SK-MEL-5 (cell line): ENCODE results near the gene COX5A. TPM values are rescaled to one million over a fixed set of nuclear protein-coding genes. Genes with fewer than 3 reads are reported as not detected.
"Not testable (repeated sequence)": the region's sequence is repeated elsewhere in the genome, so short reads cannot be mapped to it uniquely, and the experiment has no call there.

ENCODE experiments used
- DNase-seq: peaks from one replicate; pipeline ENCODE4 v3.0.0-alpha.2; 2016; ENCODE audit warnings: low read depth, low spot score
- in situ Hi-C: cut with HindIII; loops from 2 replicates; pipeline ENCODE4 v1.10.0; 2016; ENCODE audit warnings: low sequenced_read_pairs, high pct_unique_total_duplicates, low pct_unique_long_range_greater_than_20kb
- total RNA-seq: library from RNA; depleted of rRNA; stranded (reverse); fragments of >200 nt; shearing (Covaris generic); gene quantifications from 2 replicates; pipeline ENCODE4 v1.2.3, GENCODE V29; 2014

Gene COX5A
- total RNA-seq, 1 experiment from 2014 or later: 124 TPM

- in situ Hi-C loops: no loop called here
These were observed 29.2 kb downstream of the COX5A start for GRCh38 chr15:74908635-74909034.

DNA sequence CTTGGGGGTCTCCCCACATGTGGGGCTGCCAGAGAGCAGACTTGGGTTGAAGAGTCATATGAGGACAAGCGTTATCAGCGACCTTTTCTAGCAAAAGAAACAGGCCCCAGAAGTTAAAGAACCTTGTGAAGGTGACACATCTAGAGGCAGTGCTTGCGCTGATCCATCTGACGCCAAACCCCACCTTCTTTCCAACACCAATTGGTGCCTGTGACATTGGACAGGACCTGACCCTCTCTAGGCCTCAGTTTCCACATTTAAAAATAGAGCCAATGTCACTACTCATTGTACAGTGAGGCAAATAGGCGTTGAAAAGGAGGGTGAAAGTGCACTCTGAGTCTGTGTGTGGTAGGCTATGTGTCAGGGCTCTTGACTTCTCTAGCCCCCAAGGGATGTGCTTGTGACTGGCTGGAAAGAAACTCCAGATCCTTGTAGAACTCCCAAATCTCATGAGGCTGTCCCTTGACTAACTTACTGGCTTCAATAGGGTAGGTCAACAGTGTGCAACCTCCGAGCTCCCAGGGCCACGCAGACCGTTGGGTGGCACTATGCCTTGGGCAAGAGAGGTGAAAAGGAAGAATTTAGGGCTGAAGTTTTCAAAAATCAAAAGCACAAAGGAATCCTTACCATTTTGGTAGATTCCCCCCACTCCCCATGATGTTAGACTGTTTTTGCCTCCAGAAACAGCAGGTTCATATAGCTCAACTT lies 30.6 kb downstream of the COX5A start:
- in situ Hi-C loops: no loop called here
- DNase-seq: peak; percentile 23

More at GRCh38 chr15:74908635-74909034, 29.2 kb downstream of the COX5A start:
- no peak for DNase-seq

- in situ Hi-C loops: no loop called here
- peak; percentile 88 for DNase-seq
These were observed 31.3 kb downstream of the COX5A start, which contains the start of gene FAM219B for GRCh38 chr15:74906450-74907162. Gene FAM219B, minus strand, starts transcription at chr15:74906851. Its CDS starts 51 bp downstream, at chr15:74906800.

- peak; percentile 26 for DNase-seq
- in situ Hi-C loops: no loop called here
These were observed 31.8 kb downstream of the COX5A start for GRCh38 chr15:74906067-74906449.

DNA sequence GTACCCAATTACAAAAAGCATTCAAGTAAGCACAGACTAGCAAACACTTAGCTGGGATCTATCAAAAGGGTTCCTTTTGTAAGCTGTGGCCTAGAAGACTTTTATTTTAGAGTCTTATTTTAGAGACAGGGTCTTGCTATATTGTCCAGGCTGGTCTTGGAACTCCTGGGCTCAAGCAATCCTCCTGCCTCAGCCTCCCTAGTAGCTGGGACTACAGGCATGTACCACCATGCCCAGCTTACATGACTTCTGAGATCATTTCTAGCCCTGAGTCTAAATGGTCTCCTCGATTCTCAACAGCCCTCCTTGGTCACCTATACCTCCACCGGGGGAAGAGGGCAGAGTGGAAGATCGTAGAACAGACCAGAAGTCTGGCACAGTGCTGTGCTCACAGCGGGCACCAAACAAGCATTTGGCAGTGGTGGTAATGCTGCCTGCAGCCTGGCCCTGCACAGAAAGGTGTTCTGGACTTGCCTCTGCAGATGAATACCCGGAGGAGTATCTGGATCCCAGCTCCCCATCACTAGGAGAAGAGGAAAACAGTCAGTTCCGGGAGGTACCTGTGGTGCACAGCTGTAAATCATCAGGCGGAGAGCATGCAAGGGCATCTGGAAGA lies 33.6 kb downstream of the COX5A start:
- no peak for DNase-seq
- in situ Hi-C loops: no loop called here

- in situ Hi-C loops: no loop called here
- no peak for DNase-seq
These were observed 34.2 kb downstream of the COX5A start for GRCh38 chr15:74903676-74904075.

DNA sequence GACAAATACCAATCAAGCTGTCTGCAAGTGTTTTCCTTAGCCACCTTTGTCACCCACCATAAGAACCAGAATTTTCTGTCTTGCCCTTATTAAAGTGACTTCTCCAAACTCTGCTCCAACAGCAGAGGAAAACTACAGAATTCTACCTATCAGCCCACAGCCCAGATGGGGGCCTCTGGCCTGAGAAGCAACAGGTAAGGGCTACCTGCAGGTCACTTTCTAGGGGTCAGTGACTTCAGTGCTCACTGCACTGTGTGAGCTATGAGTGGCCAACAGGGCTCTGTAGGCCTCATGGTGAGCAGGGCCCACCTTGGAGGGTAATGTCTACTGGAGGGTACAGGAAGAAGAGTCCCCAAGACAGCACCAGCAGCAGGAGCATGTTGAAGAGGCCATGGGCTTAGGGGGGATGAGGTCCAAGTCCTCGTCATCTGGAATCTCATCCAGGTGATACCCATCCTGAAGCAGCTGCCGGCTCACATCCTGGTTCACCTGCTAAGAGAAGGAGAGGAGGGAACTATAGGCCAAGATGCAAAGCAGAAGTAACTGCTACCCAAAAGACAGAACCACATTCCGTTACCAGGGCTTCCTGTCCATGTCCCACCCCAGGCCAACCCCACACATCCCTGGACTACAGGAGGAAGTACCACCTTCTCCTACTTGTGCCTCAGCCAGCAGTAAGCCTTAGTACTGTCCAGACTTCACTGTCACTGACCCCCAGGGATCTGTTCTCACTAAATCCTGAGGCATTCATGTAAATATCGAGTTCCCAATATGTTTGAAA lies 35.4 kb downstream of the COX5A start:
- no peak for DNase-seq
- in situ Hi-C loops: no loop called here

GRCh38 chr15:74901612-74902063 lies 36.2 kb downstream of the COX5A start:
- in situ Hi-C loops: no loop called here
- DNase-seq: peak; percentile 64

DNA sequence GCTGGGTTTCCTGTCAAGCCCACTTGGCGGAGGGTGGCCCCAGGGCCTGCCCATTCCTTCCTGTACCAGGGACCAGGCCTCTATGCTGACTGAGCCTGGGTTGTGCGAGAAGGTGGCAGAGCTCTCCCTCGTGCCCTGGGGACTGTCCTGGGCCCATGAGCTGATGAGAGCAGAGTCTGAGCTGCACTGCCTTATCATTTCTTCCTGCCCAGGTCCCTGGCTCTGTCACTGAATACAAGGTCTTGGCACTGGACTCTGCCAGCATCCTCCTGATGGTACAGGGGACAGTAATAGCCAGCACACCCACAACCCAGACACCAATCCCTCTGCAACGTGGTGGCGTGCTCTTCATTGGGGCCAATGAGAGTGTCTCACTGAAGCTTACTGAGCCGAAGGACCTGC lies 40.6 kb downstream of the COX5A start:
- in situ Hi-C loops: no loop called here
- DNase-seq: no peak

- in situ Hi-C loops: no loop called here
- no peak for DNase-seq
These were observed 41.6 kb downstream of the COX5A start for GRCh38 chr15:74896316-74896715.

GRCh38 chr15:74895830-74896229 lies 42.0 kb downstream of the COX5A start:
- DNase-seq: no peak
- in situ Hi-C loops: no loop called here

DNA sequence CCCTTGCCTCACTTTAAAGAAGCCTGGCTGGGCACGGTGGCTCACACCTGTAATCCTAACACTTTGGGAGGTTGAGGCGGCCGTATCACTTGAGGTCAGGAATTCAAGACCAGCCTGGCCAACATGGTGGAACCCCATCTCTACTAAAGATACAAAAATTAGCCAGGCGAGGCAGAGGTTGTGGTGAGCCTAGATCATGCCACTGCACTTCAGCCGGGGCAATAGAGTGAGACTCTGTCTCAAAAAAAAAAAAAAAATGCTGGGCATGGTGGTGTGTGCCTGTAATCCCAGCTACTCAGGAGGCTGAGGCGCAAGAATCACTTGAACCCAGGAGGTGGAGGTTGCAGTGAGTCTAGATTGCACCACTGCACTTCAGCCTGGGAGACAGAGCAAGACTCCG lies 43.5 kb downstream of the COX5A start:
- DNase-seq, in situ Hi-C loops: not testable (repeated sequence)

DNA sequence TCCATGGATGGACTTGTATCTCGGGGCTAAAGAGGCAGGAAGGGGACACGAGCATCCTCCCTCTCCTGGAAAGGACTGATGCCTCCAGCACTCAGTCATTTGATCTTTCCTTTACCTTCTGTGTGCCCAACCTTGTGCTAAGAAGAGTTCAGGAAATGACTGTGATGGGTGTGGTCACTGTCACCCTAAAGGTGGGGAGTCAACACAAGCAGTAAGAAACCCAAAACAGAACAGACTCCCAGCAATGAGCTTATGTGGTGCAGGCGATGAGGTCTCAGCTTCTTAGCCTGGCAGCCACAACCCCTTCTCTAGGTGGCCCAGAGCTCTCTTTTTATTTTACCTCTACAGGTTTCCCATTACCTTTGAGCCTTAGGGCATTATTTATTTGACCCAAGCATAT lies 44.2 kb downstream of the COX5A start:
- in situ Hi-C loops: no loop called here
- no peak for DNase-seq

- in situ Hi-C loops: no loop called here
- DNase-seq: no peak
These were observed 44.9 kb downstream of the COX5A start for GRCh38 chr15:74892931-74893330.

DNA sequence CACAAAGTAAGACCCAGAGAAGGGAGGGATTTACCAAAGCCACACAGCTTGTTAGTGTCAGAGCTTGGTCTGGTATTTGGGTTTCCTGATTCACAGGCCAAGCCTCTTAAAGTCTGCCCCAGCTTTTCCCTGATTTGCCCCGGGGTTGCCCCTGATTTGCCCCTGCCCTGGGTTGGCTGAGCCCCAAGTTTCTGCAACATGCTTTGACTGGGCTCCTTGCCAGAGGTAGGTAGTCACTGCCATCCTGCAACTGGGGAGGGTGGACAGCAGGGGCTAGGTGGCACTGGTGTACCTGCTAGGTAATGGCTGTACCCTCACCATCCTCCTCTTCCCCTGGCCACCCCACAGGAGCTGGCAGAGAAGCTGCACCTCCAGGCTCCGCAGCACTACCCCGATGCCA lies 45.6 kb downstream of the COX5A start:
- no peak for DNase-seq
- in situ Hi-C loops: no loop called here

GRCh38 chr15:74891469-74891868 lies 46.4 kb downstream of the COX5A start:
- in situ Hi-C loops: no loop called here
- no peak for DNase-seq

DNA sequence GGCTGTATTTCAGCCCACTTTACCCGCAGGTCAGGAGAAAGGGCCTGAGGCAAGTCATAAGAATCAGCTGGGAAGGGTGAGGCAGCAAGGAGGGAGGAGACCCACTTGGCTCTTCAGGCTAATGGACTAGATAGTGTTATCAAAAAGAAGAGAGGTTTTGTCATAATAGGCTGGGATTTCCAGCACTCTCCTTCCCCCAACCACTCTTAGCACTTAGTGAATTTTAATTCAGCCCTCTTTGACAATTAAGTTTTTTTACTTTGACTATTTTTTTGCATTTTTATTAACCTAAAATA lies 47.3 kb downstream of the COX5A start:
- in situ Hi-C loops: no loop called here
- no peak for DNase-seq
